ENCODE results near the gene TMEM38B. TPM values are rescaled to one million over a fixed set of nuclear protein-coding genes. Genes with fewer than 3 reads are reported as not detected.

TMEM38B gene
- total RNA-seq, 3 donors from 2014 or later, result 8.5 to 25.2 (median 22.4) TPM

GRCh38 chr9:105681724-105682123 lies 12.6 kb upstream of the TMEM38B start:
- intact Hi-C loops (cut with DNase I; ENCODE audit: low total_unique reads), result no loop called here
- no peaks in the 10 kb centered on the region for H3K9me3 ChIP-seq
- no peak overlapping the region for H3K4me3 ChIP-seq
- no peaks in the 10 kb centered on the region for H3K4me1 ChIP-seq
- TF ChIP-seq POLR2AphosphoS5 (IDR thresholded peaks at IDR 0.05) (no peak), POLR2A (IDR thresholded peaks at IDR 0.05) (no peak), CTCF (IDR thresholded peaks at IDR 0.05) (no peak)
- H3K27me3 ChIP-seq, result no peaks in the 10 kb centered on the region
- DNase-seq (ENCODE audit: low spot score in 2 of 2), result no peak
- H3K27ac ChIP-seq, result no peak overlapping the region
- H3K36me3 ChIP-seq, result no peaks in the 10 kb centered on the region

GRCh38 chr9:105683688-105684275 lies 10.6 kb upstream of the TMEM38B start:
- Histone ChIP-seq H3K4me1 (no peaks in the 10 kb centered on the region), H3K9me3 (no peaks in the 10 kb centered on the region), H3K27me3 (no peaks in the 10 kb centered on the region), H3K27ac (no peak overlapping the region), H3K4me3 (no peak overlapping the region), H3K36me3 (no peaks in the 10 kb centered on the region)
- DNase-seq (ENCODE audit: low spot score in 2 of 2), result no peak
- intact Hi-C loops (cut with DNase I; ENCODE audit: low total_unique reads), result no loop called here
- TF ChIP-seq CTCF (IDR thresholded peaks at IDR 0.05) (no peak), POLR2AphosphoS5 (IDR thresholded peaks at IDR 0.05) (no peak), POLR2A (IDR thresholded peaks at IDR 0.05) (no peak)

GRCh38 chr9:105686936-105687335 lies 7.4 kb upstream of the TMEM38B start:
- DNase-seq (ENCODE audit: low spot score in 2 of 2), result no peak
- intact Hi-C loops (cut with DNase I; ENCODE audit: low total_unique reads), result no loop called here
- Histone ChIP-seq H3K27ac (no peak overlapping the region), H3K36me3 (no peaks in the 10 kb centered on the region), H3K4me3 (no peak overlapping the region), H3K4me1 (no peaks in the 10 kb centered on the region), H3K9me3 (no peaks in the 10 kb centered on the region), H3K27me3 (peaks cover 0 to 9% of the 10 kb centered on the region in 2 donors)
- TF ChIP-seq POLR2AphosphoS5 (IDR thresholded peaks at IDR 0.05) (no peak), CTCF (IDR thresholded peaks at IDR 0.05) (no peak), POLR2A (IDR thresholded peaks at IDR 0.05) (no peak)

GRCh38 chr9:105690742-105691141 lies 3.6 kb upstream of the TMEM38B start:
- Histone ChIP-seq H3K36me3 (no peaks in the 10 kb centered on the region), H3K4me3 (no peak overlapping the region), H3K27ac (no peak overlapping the region), H3K9me3 (no peaks in the 10 kb centered on the region), H3K27me3 (peaks cover 0 to 16% of the 10 kb centered on the region in 2 donors), H3K4me1 (no peaks in the 10 kb centered on the region)
- no peak for DNase-seq (ENCODE audit: low spot score in 2 of 2)
- intact Hi-C loops (cut with DNase I; ENCODE audit: low total_unique reads), result no loop called here
- TF ChIP-seq POLR2A (IDR thresholded peaks at IDR 0.05), result no peak
- no peak for TF ChIP-seq POLR2AphosphoS5 (IDR thresholded peaks at IDR 0.05)
- TF ChIP-seq CTCF (IDR thresholded peaks at IDR 0.05), result no peak

- no peaks in the 10 kb centered on the region for H3K9me3 ChIP-seq
- intact Hi-C loops (cut with DNase I; ENCODE audit: low total_unique reads), result no loop called here
- H3K36me3 ChIP-seq, result no peaks in the 10 kb centered on the region
- no peaks in the 10 kb centered on the region for H3K4me1 ChIP-seq
- TF ChIP-seq POLR2AphosphoS5 (IDR thresholded peaks at IDR 0.05) (no peak), CTCF (IDR thresholded peaks at IDR 0.05) (no peak), POLR2A (IDR thresholded peaks at IDR 0.05) (no peak)
- peak overlapping the region; percentile 75 to 94 (median 78) for H3K4me3 ChIP-seq
- peaks cover 0 to 16% of the 10 kb centered on the region in 2 donors for H3K27me3 ChIP-seq
- no peak for DNase-seq (ENCODE audit: low spot score in 2 of 2)
- H3K27ac ChIP-seq, result no peak overlapping the region
Observed at GRCh38 chr9:105693435-105694189, 729 bp upstream of the TMEM38B start.

Data from breast epithelium (tissue), 4 donors.